Stimulated activated CD4-positive, alpha-beta T cell treated with anti-CD3 and anti-CD28 coated beads, Interleukin-12 subunit alpha, Interleukin-12 subunit beta, amount 100 ng/mL, for 48 hours (primary cell): ENCODE measurements around the gene NAT9.

Experiments
- DNase-seq, 3 donors: peaks; one replicate each; pipeline ENCODE4 v3.0.0-alpha.2; 2020; ENCODE audit warnings: low read depth in 2 of 3, low spot score in 1 of 3

Gene NAT9

GRCh38 chr17:74763565-74764387 is 12.4 kb downstream of the NAT9 start:
- no peak for DNase-seq

GRCh38 chr17:74761931-74762330 is 14.2 kb downstream of the NAT9 start:
- no peak for DNase-seq

DNA sequence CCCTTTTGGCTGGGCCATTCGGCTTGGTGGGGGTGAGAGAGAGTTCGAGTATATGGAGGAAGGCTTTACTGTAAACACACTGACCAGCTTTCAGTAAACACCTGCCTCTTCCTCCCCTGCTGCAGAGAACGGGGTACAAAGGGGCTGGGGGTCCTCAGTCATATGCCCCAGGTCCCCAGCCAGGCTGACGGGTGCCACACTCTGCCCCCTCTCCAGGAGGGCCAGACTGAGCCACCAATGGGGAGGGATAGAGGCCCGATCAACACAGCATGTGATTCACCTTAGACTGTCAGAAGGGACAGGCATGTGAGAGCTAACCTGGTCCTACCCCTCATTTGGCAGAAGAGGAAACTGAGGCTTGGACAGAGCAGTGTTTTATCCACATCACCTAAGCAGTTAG is 14.7 kb downstream of the NAT9 start:
- DNase-seq: no peak

GRCh38 chr17:74760404-74761105 is 15.6 kb downstream of the NAT9 start:
- no peak for DNase-seq

DNA sequence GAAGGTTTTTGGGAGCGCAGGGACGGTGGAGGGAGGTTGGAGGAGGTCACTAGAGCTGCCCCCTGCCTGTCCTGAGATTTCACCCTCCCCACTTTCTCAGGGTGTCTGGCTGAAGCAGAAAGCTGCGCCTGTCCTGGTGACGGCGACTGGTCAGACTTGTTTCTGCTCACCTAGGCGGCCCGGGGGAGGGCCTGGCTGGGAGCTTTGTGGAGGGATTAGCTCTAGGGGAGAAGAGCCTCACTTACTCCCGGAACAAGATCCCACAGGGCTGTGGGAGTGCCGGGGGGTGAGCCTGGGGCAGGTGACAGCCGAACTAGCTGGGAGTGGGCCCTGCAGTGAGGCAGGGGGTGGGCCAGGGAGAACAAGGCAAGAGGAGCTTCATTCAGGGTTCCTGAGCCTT is 16.2 kb downstream of the NAT9 start:
- no peak for DNase-seq

DNA sequence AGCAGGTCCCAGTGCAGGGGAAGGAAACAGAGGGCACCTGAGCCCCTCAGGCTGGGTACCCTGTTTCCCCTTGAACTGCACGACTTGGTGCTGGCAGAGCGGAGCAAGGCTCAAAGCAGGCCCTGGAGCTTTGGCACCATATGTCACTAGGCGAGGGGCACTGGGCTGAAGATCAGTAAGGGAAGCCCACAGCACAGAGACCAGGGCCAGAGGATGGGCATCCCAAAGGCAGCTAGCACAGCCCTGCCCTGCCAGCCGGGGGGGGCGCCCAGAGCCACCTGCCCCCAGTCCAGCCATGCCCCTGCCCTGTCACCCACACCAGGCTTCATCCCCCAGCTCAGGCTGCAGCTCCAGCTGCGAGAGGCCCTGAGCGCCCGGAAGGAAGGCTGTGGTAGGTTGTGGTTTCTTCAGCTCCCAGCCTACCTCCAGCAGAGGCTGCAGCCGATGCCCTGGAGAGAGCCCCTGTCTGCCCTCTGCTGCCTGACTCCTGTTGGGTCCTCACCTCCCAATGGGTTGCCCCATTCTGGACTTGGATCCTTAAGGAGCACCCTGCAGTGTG is 16.8 kb downstream of the NAT9 start:
- DNase-seq: no peak

GRCh38 chr17:74758848-74759168 is 17.3 kb downstream of the NAT9 start:
- no peak for DNase-seq

GRCh38 chr17:74757931-74758847 is 18.0 kb downstream of the NAT9 start:
- DNase-seq: no peak

DNA sequence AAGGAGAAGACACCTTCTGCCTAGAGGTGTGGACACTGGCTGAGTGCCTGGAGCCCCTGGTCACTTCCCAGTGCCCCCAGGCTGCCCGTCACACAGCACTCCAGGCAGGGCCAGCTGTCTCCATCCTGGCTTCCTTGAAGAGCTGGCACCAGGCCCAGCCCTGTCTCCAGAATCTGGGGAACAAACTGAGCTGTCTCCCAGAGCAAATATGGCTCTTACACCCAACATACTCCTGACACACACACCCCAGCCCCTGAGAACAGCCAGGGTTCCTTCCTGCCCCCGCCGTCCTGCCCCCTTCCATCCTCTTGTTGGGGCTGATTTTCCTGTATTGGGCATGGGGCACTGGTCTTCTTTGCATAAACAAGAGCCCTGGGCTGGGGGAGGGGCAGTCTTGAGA is 18.6 kb downstream of the NAT9 start:
- DNase-seq: no peak

GRCh38 chr17:74756891-74757290 is 19.3 kb downstream of the NAT9 start:
- DNase-seq: no peak

DNA sequence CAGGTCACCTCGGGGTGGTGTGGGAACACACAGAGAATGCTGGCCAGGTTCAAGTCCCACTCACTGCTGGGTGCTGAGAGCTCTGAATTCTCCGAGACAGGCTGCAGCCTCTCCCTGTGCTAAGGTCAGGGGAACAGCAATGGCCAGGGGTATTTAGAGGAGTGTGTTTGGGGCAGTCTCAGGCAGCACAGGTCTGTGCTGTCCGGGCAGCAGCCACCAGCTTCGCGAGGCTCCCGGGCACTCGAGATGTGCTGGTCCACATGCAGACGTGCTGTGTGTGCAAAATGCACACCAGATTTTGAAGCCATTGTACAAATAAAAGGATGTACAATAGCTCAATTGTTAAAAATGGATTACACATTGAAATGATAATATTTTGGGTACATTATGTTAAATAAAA is 20.6 kb downstream of the NAT9 start:
- DNase-seq: no peak

DNA sequence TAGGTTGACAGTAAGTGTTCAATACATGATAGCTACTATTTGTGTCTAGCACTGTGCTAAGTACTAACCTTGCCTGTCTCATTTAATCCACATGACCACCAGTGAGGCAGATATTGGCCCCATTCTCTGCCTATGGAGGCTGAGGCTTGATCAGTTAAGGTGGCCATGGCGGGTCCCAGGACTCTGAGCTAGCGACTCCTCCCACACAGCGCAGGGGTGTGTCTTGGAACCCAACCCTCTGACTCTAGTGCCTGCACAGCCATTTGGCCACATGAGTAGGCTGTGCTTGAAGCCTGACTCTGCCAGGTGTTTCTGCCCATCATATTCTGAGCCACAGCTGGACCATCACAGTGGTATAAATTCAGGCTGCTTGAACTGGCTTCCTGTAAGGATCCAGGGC is 21.3 kb downstream of the NAT9 start:
- no peak for DNase-seq

DNA sequence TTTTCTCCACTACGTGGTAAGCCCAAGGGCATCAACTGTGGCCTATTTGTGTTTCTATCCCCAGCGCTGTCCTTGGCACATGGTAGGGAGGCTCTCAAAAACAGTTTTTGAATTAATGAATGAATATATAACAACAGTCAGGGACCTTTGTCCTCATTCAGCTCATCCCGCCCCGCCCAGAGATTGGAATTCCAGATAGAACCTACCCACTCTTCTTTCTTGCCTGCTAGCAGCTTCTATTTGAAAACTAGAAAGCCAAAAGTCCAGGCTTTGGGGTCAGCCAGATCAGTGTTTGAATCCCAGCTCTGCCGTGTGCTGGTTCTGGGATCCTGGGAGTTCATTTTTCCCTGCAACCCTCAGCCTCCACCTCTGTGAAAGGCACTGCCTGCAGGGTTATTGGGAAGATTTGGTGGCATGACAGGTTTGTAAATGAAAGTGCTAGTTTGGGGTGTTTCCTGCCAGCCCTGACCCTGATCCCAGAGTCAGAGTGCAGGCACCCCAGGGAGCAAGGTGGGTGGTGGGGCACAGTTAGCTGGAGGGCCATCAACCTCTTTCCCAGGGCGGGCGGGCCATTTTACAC is 23.2 kb downstream of the NAT9 start:
- no peak for DNase-seq

- DNase-seq: no peak
Observed at GRCh38 chr17:74752415-74752814, 23.7 kb downstream of the NAT9 start.

GRCh38 chr17:74750327-74751069 is 25.6 kb downstream of the NAT9 start:
- DNase-seq: no peak

DNA sequence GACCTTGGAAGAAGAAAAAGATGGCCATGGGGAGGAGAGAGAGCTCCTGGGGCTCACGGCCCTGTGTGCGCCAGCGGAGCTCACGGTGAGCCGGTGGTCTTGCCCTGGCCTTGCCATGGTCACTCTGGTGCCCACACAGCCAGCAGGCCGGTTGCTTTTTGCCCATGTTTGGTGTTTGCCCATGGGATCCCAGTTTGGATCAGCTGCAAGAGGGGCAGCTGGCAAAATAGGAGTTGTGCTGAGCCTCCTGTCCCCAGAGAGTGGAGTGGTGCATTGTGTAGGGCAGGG is 26.2 kb downstream of the NAT9 start:
- DNase-seq: no peak

- DNase-seq: no peak
Observed at GRCh38 chr17:74749279-74750038, 26.7 kb downstream of the NAT9 start.

GRCh38 chr17:74748529-74749278 is 27.4 kb downstream of the NAT9 start, which contains the start of gene NHERF1:
Gene NHERF1 (plus strand): TSS chr17:74748628. CDS start chr17:74748847, 219 bp downstream.
- DNase-seq: peak; percentile 85 to 95 (median 86)

DNA sequence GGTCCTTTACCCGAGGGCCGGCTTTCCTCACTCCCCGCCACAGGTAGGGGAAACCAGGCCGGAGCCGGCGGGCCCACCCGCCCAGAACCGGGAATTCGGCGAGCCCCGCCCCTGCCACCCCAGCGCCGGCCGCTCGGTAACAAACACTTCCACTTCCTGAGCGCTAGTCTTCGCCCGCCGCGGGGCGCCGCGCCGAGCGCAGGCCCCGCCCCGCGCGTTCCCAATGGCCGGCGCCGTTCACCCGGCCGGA is 27.9 kb downstream of the NAT9 start:
- DNase-seq: no peak
